ENCODE data around the gene SLC9A7. TPM values are rescaled to one million over a fixed set of nuclear protein-coding genes. Genes with fewer than 3 reads are reported as not detected.

The SLC9A7 gene
- total and polyA plus RNA-seq, 2 of the 13 experiments (the other 11 are each of a cell fraction or from before 2014, with no cell fraction given) = 5.8 to 7.2 TPM

- DNase-seq (ENCODE audit: low spot score) (no peak), FAIRE-seq (no peak), ATAC-seq (no peak)
- in situ Hi-C loops (cut with HindIII; ENCODE audit: extremely low pct_ligation_motif_present, low pct_unique_long_range_greater_than_20kb) (no loop called here), intact Hi-C loops (cut with micrococcal nuclease; ENCODE audit: unreplicated experiment) (no loop called here)
- 86% methylated on average over 3 of the region's 3 CpGs for WGBS (ENCODE audit: low lambda C conversion rate)
- BruUV-seq (replicated peaks) = no TSS peak
- Histone ChIP-seq H4K20me1 (ENCODE audit: insufficient read depth, low read length) (no peaks in the 10 kb centered on the region), H2AFZ (ENCODE audit: low read length) (no peak overlapping the region), H3K9me3 (ENCODE audit: low read length) (no peaks in the 10 kb centered on the region), H3K4me3 (replicated peaks in 1 of 3; ENCODE audit: insufficient read depth in 1 of 3, low read depth in 2 of 3, low read length in 3 of 3) (no peak overlapping the region), H3K4me2 (ENCODE audit: low read depth, low read length) (no peak overlapping the region), H3K27me3 (ENCODE audit: control insufficient read depth in 1 of 2, insufficient read depth in 2 of 2, low read length in 2 of 2) (no peaks in the 10 kb centered on the region), H3K36me3 (replicated peaks in 1 of 2; ENCODE audit: control insufficient read depth in 1 of 2, insufficient read depth in 2 of 2, low read length in 2 of 2) (no peaks in the 10 kb centered on the region), H3K27ac (ENCODE audit: extremely low read length, insufficient read depth, low read length) (no peak overlapping the region), H3K4me1 (ENCODE audit: insufficient read depth, low read length) (no peaks in the 10 kb centered on the region), H3K9ac (ENCODE audit: insufficient read depth, low read depth, low read length) (no peak overlapping the region), H3K79me2 (ENCODE audit: insufficient read depth, low read length) (no peaks in the 10 kb centered on the region)
- TF ChIP-seq TAF15 (IDR thresholded peaks at IDR 0.05; ENCODE audit: low read depth, low read length, poor library complexity, severe bottlenecking) = no peak
- CTCF ChIA-PET (ENCODE audit: low intra/inter-chr PET ratio, low total read pairs) = no interaction called here
- POLR2A ChIA-PET = no interaction called here
Observed at GRCh38 chrX:46634577-46634976, 124.3 kb downstream of the SLC9A7 start.

GRCh38 chrX:46630141-46630540, 128.8 kb downstream of the SLC9A7 start:
- Histone ChIP-seq H3K4me2 (ENCODE audit: low read depth, low read length) (no peak overlapping the region), H4K20me1 (ENCODE audit: insufficient read depth, low read length) (no peaks in the 10 kb centered on the region), H2AFZ (ENCODE audit: low read length) (no peak overlapping the region), H3K9ac (ENCODE audit: insufficient read depth, low read depth, low read length) (no peak overlapping the region), H3K27ac (ENCODE audit: extremely low read length, insufficient read depth, low read length) (no peak overlapping the region), H3K4me1 (ENCODE audit: insufficient read depth, low read length) (no peaks in the 10 kb centered on the region), H3K36me3 (replicated peaks in 1 of 2; ENCODE audit: control insufficient read depth in 1 of 2, insufficient read depth in 2 of 2, low read length in 2 of 2) (no peaks in the 10 kb centered on the region), H3K27me3 (ENCODE audit: control insufficient read depth in 1 of 2, insufficient read depth in 2 of 2, low read length in 2 of 2) (no peaks in the 10 kb centered on the region), H3K4me3 (replicated peaks in 1 of 3; ENCODE audit: insufficient read depth in 1 of 3, low read depth in 2 of 3, low read length in 3 of 3) (no peak overlapping the region), H3K79me2 (ENCODE audit: insufficient read depth, low read length) (no peaks in the 10 kb centered on the region), H3K9me3 (ENCODE audit: low read length) (no peaks in the 10 kb centered on the region)
- no peak for FAIRE-seq
- WGBS (ENCODE audit: low lambda C conversion rate) = no CpG with 5 or more reads among the region's 1 CpG
- intact Hi-C loops (cut with micrococcal nuclease; ENCODE audit: unreplicated experiment) (no loop called here), in situ Hi-C loops (cut with HindIII; ENCODE audit: extremely low pct_ligation_motif_present, low pct_unique_long_range_greater_than_20kb) (no loop called here)
- no peak for TF ChIP-seq NFYC (CRISPR knock-in tag; IDR thresholded peaks at IDR 0.05)
- CTCF ChIA-PET (ENCODE audit: low intra/inter-chr PET ratio, low total read pairs) = no interaction called here
- DNase-seq (ENCODE audit: low spot score) = no peak
- no TSS peak for BruUV-seq (replicated peaks)
- no peak for ATAC-seq
- POLR2A ChIA-PET = no interaction called here

All from HepG2 (cell line).